ENCODE results near the gene OTUD5.

Gene OTUD5

GRCh38 chrX:48972220-48973164, 15.1 kb upstream of the OTUD5 start:
- no peak for DNase-seq (ENCODE audit: extremely low read depth in 1 of 2, low read depth in 1 of 2)

- no peak for DNase-seq (ENCODE audit: extremely low read depth in 1 of 2, low read depth in 1 of 2)
These were observed 14.1 kb upstream of the OTUD5 start, which contains the start of gene KCND1 for GRCh38 chrX:48971249-48972219. KCND1 (minus strand) TSS chrX:48971844; CDS start chrX:48970271, 1,573 bp downstream.

GRCh38 chrX:48969471-48969870, 12.1 kb upstream of the OTUD5 start:
- no peak for DNase-seq (ENCODE audit: extremely low read depth in 1 of 2, low read depth in 1 of 2)

GRCh38 chrX:48968377-48968776, 11.0 kb upstream of the OTUD5 start:
- DNase-seq (ENCODE audit: extremely low read depth in 1 of 2, low read depth in 1 of 2): no peak

- DNase-seq (ENCODE audit: extremely low read depth in 1 of 2, low read depth in 1 of 2): no peak
These were observed 9.6 kb upstream of the OTUD5 start for GRCh38 chrX:48966796-48967579.

- DNase-seq (ENCODE audit: extremely low read depth in 1 of 2, low read depth in 1 of 2): no peak
These were observed 8.6 kb upstream of the OTUD5 start for GRCh38 chrX:48965959-48966358.

- DNase-seq (ENCODE audit: extremely low read depth in 1 of 2, low read depth in 1 of 2): no peak
These were observed 4.2 kb upstream of the OTUD5 start for GRCh38 chrX:48961585-48962091.

- DNase-seq (ENCODE audit: extremely low read depth in 1 of 2, low read depth in 1 of 2): no peak
These were observed 2.9 kb upstream of the OTUD5 start for GRCh38 chrX:48960291-48960690.

- DNase-seq (ENCODE audit: extremely low read depth in 1 of 2, low read depth in 1 of 2): no peak
These were observed 1.3 kb upstream of the OTUD5 start for GRCh38 chrX:48958635-48959094.

GRCh38 chrX:48957827-48958634, 624 bp upstream of the OTUD5 start:
- DNase-seq (ENCODE audit: extremely low read depth in 1 of 2, low read depth in 1 of 2): peak; percentile 79 to 90

- no peak for DNase-seq (ENCODE audit: extremely low read depth in 1 of 2, low read depth in 1 of 2)
These were observed 536 bp downstream of the OTUD5 start for GRCh38 chrX:48956728-48957414.

GRCh38 chrX:48948589-48948988, 8.8 kb downstream of the OTUD5 start:
- no peak for DNase-seq (ENCODE audit: extremely low read depth in 1 of 2, low read depth in 1 of 2)

GRCh38 chrX:48945517-48946348, 11.7 kb downstream of the OTUD5 start:
- no peak for DNase-seq (ENCODE audit: extremely low read depth in 1 of 2, low read depth in 1 of 2)

- no peak for DNase-seq (ENCODE audit: extremely low read depth in 1 of 2, low read depth in 1 of 2)
These were observed 14.5 kb downstream of the OTUD5 start for GRCh38 chrX:48942895-48943294.

GRCh38 chrX:48940404-48940955, 16.9 kb downstream of the OTUD5 start:
- DNase-seq (ENCODE audit: extremely low read depth in 1 of 2, low read depth in 1 of 2): no peak

GRCh38 chrX:48939524-48940228, 17.7 kb downstream of the OTUD5 start:
- DNase-seq (ENCODE audit: extremely low read depth in 1 of 2, low read depth in 1 of 2): no peak

Measured in stimulated activated CD8-positive, alpha-beta memory T cell treated with anti-CD3 and anti-CD28 coated beads, Interleukin-7, amount 100 ng/mL, for 48 hours (primary cell).